CD4-positive, alpha-beta T cell (primary cell): ENCODE measurements around the gene TMEM33. TPM values are rescaled to one million over a fixed set of nuclear protein-coding genes. Genes with fewer than 3 reads are reported as not detected.

Experiments
- ATAC-seq: fragments of 200-7000 bp; cut with Tn5 transposase; one replicate; pipeline ENCODE4 v1.10.0; 2022; ENCODE audit warnings: mild to moderate bottlenecking; ENCODE audit not compliant: poor library complexity
- CTCF ChIA-PET: fragments of 350-600 bp; sonication (Branson Sonifier 250); formaldehyde crosslinking; loops from one replicate; lab custom pipeline; 2021; ENCODE audit warnings: antibody characterized with exemption, inconsistent platforms; lab: Charles Lee
- POLR2A ChIA-PET: fragments of 350-600 bp; sonication (Branson Sonifier 250); formaldehyde crosslinking; loops from one replicate; lab custom pipeline; 2021; ENCODE audit warnings: antibody characterized with exemption, inconsistent platforms; lab: Charles Lee
- DNase-seq, 14 experiments: peaks; one replicate each; pipeline ENCODE4 v3.0.0-alpha.2; 2013 to 2020; ENCODE audit warnings: mixed read lengths in 2 of 14
- H3K27ac ChIP-seq, 2 donors: one replicate each; pipeline versions ENCODE4 v1.5.1 to v1.7.0; 2013; ENCODE audit warnings: low read length in 2 of 2, low read depth in 1 of 2, mild to moderate bottlenecking in 1 of 2
- H3K27me3 ChIP-seq, 2 experiments: 1 replicate in 1 of 2; 2 replicates in 1 of 2; pipeline versions ENCODE4 v1.6.1 to v1.7.0; 2013; ENCODE audit warnings: low read length in 2 of 2, control low read depth in 1 of 2, mild to moderate bottlenecking in 1 of 2, moderate library complexity in 1 of 2; ENCODE audit not compliant: insufficient read depth in 2 of 2, control insufficient read depth in 1 of 2
- H3K36me3 ChIP-seq: one replicate; pipeline ENCODE4 v1.6.1; 2013; ENCODE audit warnings: low read length, control low read depth; ENCODE audit not compliant: insufficient read depth
- H3K4me1 ChIP-seq: one replicate; pipeline ENCODE4 v1.6.1; 2013; ENCODE audit warnings: low read length, control low read depth; ENCODE audit not compliant: insufficient read depth
- H3K4me3 ChIP-seq: one replicate; pipeline ENCODE4 v1.5.1; 2013; ENCODE audit warnings: mild to moderate bottlenecking, low read length, moderate library complexity
- H3K9me3 ChIP-seq, 2 experiments: 1 replicate in 1 of 2; 2 replicates in 1 of 2; pipeline versions ENCODE4 v1.6.1 to v1.7.0; 2013; ENCODE audit warnings: low read length in 2 of 2, mild to moderate bottlenecking in 2 of 2, control low read depth in 1 of 2, moderate library complexity in 1 of 2; ENCODE audit not compliant: control insufficient read depth in 1 of 2, insufficient read depth in 1 of 2
- H3K27ac Mint-ChIP-seq: one replicate; pipeline ENCODE4 v1.8.0; 2020; ENCODE audit warnings: mixed read lengths
- H3K27me3 Mint-ChIP-seq: one replicate; pipeline ENCODE4 v1.8.0; 2021; ENCODE audit warnings: mixed read lengths
- H3K36me3 Mint-ChIP-seq: one replicate; pipeline ENCODE4 v1.8.0; 2021; ENCODE audit warnings: low read depth, mixed read lengths
- H3K4me1 Mint-ChIP-seq: one replicate; pipeline ENCODE4 v1.8.0; 2021; ENCODE audit warnings: low read depth, mixed read lengths
- H3K4me3 Mint-ChIP-seq: one replicate; pipeline ENCODE4 v1.8.0; 2020; ENCODE audit warnings: mild to moderate bottlenecking, mixed read lengths
- H3K9me3 Mint-ChIP-seq: one replicate; pipeline ENCODE4 v1.8.0; 2020; ENCODE audit warnings: mixed read lengths
- CTCF ChIP-seq: fragments of 200-600 bp; IDR thresholded peaks from one replicate; pipeline ENCODE4 v1.8.0; 2022; ENCODE audit warnings: antibody characterized with exemption, mild to moderate bottlenecking
- intact Hi-C, 2 experiments: fragments of 100-400 bp; cut with DNase I in 1 of 2; cut with micrococcal nuclease in 1 of 2; formaldehyde crosslinking; loops; one replicate each; pipeline versions ENCODE4 v1.15.1 to v1.9.0; 2023 to 2025; cut with DNase I, micrococcal nuclease
- total RNA-seq, 174 experiments: library from RNA in 2 of 174; stranded (reverse) in 2 of 174; gene quantifications; one replicate each; pipeline ENCODE4 v1.2.3 and lab custom pipeline; 2021 to 2026

The TMEM33 gene
- total RNA-seq, 2 experiments from 2014 or later, result 18.0 to 19.7 TPM

DNA sequence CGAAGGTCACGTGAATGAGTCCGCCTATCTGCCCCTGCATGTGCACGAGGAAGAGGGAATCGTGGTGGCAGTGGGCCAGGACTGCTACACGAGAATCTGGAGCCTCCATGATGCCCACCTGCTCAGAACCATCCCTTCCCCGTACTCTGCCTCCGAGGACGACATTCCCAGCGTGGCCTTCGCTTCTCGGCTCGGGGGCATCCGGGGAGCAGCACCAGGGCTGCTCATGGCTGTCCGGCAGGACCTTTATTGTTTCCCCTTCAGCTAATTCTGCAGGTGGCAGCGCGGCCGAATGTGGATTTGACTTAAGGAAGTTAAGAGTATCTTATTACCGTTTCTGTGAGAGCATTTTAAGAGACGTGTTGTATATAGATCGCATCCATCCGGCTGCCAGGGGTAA, 47.5 kb downstream of the TMEM33 start:
- H3K9me3 Mint-ChIP-seq, result no peaks in the 10 kb centered on the region
- no peaks in the 10 kb centered on the region for H3K9me3 ChIP-seq
- no peaks in the 10 kb centered on the region for H3K27me3 ChIP-seq
- H3K27ac Mint-ChIP-seq, result no peak overlapping the region
- H3K36me3 ChIP-seq, result no peaks in the 10 kb centered on the region
- no peak overlapping the region for H3K4me3 ChIP-seq
- no peaks in the 10 kb centered on the region for H3K27me3 Mint-ChIP-seq
- H3K4me3 Mint-ChIP-seq, result no peak overlapping the region
- ChIA-PET CTCF (no interaction called here), POLR2A (no interaction called here)
- no peaks in the 10 kb centered on the region for H3K36me3 Mint-ChIP-seq
- DNase-seq (no peak), ATAC-seq (no peak)
- no peaks in the 10 kb centered on the region for H3K4me1 Mint-ChIP-seq
- no peak overlapping the region for H3K27ac ChIP-seq
- intact Hi-C loops, result loop anchor here in 1 of 2 experiments (10.0 kb wide), 1 partner anchor 672 kb away; the partner anchor contains the start of gene ATP8A1
- TF ChIP-seq CTCF, result no peak
- H3K4me1 ChIP-seq, result no peaks in the 10 kb centered on the region

DNA sequence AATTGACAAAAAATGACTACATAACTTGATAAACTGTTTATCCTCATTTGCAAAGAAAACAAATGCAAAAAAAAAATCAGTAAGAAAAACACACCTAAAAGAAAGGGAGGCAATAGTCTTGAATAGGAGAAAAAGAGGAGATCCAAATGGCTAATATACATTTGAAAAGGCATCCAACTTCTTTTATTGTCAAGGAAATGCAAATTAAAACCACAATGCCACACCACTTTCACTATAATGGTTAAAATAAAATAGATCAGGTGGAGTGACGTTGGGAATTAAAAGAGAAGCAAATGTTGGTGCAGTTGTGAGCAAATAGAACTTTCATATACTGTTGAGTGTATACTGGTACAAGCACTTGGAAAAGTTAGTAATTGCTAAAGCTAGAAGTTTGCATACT, 49.9 kb downstream of the TMEM33 start:
- H3K9me3 Mint-ChIP-seq, result no peaks in the 10 kb centered on the region
- ChIA-PET CTCF (no interaction called here), POLR2A (no interaction called here)
- Histone ChIP-seq H3K4me1 (peaks cover 6% of the 10 kb centered on the region), H3K9me3 (no peaks in the 10 kb centered on the region), H3K36me3 (no peaks in the 10 kb centered on the region), H3K27me3 (no peaks in the 10 kb centered on the region), H3K4me3 (no peak overlapping the region), H3K27ac (no peak overlapping the region)
- DNase-seq (no peak), ATAC-seq (no peak)
- no peaks in the 10 kb centered on the region for H3K27me3 Mint-ChIP-seq
- no peak overlapping the region for H3K4me3 Mint-ChIP-seq
- no peak overlapping the region for H3K27ac Mint-ChIP-seq
- intact Hi-C loops, result loop anchor here in 1 of 2 experiments (10.0 kb wide), 1 partner anchor 670 kb away; the partner anchor contains the start of gene ATP8A1
- no peak for TF ChIP-seq CTCF
- H3K36me3 Mint-ChIP-seq, result peaks cover 3% of the 10 kb centered on the region
- H3K4me1 Mint-ChIP-seq, result peaks cover 10% of the 10 kb centered on the region

GRCh38 chr4:41989994-41990364, 54.8 kb downstream of the TMEM33 start:
- Histone ChIP-seq H3K4me3 (peak overlapping the region; percentile 89), H3K9me3 (no peaks in the 10 kb centered on the region), H3K4me1 (peaks cover 22% of the 10 kb centered on the region), H3K27me3 (no peaks in the 10 kb centered on the region), H3K36me3 (no peaks in the 10 kb centered on the region), H3K27ac (peak overlapping the region; percentile 77)
- Mint-ChIP-seq H3K4me1 (peaks cover 39% of the 10 kb centered on the region), H3K9me3 (no peaks in the 10 kb centered on the region), H3K27ac (peak overlapping the region; percentile 98), H3K4me3 (peak overlapping the region; percentile 98), H3K27me3 (no peaks in the 10 kb centered on the region), H3K36me3 (peaks cover 18% of the 10 kb centered on the region)
- POLR2A ChIA-PET, result interaction anchor here (1.2 to 1.8 kb wide), 3 partner anchors 10 to 55 kb away, joined by 4 to 8 read pairs (median 4); partner anchors contain the start of gene TMEM33
- intact Hi-C loops, result loop anchor here (1.0 to 10.0 kb wide), 3 partner anchors 55 to 665 kb away; partner anchors contain the start of genes TMEM33 (in 2 of the 2) and ATP8A1 (in 1 of the 2)
- no peak for DNase-seq
- ATAC-seq, result peak; percentile 20
- TF ChIP-seq CTCF, result no peak
- CTCF ChIA-PET, result no interaction called here
